Stimulated activated CD4-positive, alpha-beta T cell treated with anti-CD3 and anti-CD28 coated beads, Interleukin-4, amount 100 ng/mL, for 4 hours (primary cell): ENCODE results near the gene ACTMAP.
A peak's percentile ranks its signal among the peaks of the same experiment; 100 is the strongest.

Source experiments
- DNase-seq, 2 experiments: peaks; one replicate each; pipeline ENCODE4 v3.0.0-alpha.2; 2020

The ACTMAP gene

GRCh38 chr19:40717880-40718773 is 32.1 kb downstream of the ACTMAP start:
- peak in 1 of 2 experiments; percentile 6 for DNase-seq

GRCh38 chr19:40717325-40717879 is 32.9 kb downstream of the ACTMAP start:
- no peak for DNase-seq

DNA sequence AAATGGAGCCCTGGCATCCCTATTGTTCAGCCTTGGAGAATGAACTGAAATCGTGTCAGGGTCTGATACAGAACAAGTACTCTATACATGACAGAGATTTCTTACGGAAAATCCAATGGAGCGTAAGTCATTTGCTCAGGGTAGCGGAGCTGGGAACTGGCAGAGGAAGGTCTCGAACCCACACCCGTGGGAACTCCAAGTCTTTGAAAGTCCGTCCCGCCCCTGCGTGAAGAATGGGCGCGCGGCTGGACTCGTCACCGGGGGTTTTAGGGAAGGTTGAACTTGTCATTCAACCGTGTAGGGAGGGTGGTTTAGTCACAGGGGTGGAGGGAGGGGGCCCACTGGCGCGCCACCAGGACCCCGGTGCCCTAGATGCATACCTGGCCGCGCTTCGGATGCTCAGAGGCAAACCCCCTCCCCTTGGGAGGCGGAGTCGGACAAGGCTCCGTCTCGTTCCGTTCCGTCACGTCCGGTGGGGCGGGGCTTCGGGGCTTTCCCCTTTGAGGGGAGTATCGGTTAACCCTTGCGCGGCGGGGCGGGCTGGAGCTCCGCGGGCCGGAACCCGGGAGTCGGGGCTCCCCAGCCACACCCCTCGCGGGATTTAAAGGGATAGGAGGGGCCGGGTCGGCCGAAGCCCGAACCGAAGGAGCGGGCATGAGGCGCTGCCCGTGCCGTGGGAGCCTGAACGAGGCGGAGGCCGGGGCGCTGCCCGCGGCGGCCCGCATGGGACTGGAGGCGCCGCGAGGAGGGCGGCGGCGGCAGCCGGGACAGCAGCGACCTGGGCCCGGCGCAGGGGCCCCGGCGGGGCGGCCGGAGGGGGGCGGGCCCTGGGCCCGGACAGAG is 33.6 kb downstream of the ACTMAP start, which contains the start of the genes COQ8B and ITPKC:
COQ8B (minus strand) TSS at position 405 of the 843 bp plus-strand sequence. CDS start 2,254 bp downstream, outside the sequence.
ITPKC (plus strand) TSS at position 631 of the 843 bp plus-strand sequence; CDS start at position 655, 24 bp downstream.
- DNase-seq: peak; percentile 100

GRCh38 chr19:40716031-40716481 is 34.2 kb downstream of the ACTMAP start:
- peak; percentile 52 to 86 for DNase-seq

DNA sequence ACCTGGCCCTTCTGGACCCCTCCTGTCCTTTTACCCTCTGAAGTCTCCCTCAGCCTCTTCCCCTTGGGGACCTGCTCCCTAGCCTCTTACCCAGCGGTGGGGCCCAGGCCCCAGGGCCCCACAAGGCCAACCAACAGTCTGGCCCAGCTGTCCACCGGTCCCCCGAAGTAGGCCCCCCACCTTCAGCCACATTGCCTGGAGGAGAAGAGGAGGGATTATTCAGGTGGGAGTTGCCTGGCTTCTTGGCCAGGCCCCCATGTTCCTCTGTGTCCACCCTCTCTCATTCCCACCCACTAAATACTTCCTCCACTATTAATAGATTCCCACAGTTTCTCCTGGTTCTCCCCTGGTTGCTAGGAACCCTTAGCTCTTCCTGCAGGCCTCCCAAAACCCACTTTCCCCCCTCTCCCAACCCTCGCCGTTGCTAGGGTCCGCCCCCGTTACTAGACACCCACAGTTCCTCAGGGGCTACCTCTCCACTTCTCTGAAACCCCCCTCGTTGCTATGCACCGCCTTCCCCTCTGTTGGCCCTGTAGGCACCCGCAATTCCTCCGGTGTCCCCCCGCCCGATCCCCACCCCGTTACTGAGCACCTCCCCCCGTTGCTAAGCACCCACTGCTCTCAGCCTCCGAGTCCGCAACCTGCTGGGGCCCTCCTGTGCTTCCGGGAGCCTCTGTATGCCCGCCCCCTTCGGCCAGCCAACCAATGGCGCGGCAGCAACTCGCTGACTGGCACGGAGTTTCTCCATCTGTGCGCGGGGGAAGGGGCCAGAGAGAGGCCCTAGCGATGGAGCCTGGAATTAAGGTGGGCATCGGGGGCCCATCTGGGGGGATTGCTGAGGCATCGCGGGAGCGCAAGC is 35.6 kb downstream of the ACTMAP start:
- DNase-seq: peak; percentile 89 to 91

- no peak for DNase-seq
These were observed 36.3 kb downstream of the ACTMAP start for GRCh38 chr19:40713939-40714338.

DNA sequence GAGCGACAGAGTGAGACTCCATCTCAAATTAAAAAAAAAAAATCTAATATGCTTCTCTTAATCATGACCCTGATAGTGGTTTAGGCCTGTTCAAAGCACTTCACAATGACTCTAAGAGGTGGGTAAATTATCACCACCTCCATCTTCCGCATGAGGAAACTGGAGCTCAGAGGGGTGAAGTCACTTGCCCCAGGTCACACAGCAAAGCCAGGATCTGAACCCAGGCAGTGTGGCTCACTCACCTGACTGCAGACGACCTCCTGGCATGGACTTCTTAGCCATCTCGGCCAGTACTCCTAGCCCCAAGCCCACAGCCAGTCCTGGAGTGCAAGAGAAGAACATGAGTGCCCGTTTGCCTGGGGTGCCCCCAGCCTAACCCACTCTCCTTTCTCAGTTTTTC is 40.5 kb downstream of the ACTMAP start:
- no peak for DNase-seq

DNA sequence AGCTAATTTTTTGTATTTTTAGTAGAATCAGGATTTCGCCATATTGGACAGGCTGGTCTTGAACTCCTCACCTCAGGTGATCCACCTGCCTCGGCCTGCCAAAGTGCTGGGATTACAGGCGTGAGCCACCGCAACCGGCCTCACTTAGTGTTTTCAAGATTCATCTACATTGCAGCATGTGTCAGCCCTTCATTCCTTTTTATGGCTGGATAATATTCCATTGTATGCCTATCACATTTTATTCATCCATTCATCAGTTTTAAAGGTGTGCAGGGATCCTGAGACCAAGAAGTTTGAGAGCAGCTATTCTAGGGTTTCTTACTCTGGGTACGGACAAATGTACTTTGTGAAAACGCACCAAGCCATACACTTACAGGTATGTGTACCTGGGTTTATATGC is 42.7 kb downstream of the ACTMAP start:
- DNase-seq: no peak

DNA sequence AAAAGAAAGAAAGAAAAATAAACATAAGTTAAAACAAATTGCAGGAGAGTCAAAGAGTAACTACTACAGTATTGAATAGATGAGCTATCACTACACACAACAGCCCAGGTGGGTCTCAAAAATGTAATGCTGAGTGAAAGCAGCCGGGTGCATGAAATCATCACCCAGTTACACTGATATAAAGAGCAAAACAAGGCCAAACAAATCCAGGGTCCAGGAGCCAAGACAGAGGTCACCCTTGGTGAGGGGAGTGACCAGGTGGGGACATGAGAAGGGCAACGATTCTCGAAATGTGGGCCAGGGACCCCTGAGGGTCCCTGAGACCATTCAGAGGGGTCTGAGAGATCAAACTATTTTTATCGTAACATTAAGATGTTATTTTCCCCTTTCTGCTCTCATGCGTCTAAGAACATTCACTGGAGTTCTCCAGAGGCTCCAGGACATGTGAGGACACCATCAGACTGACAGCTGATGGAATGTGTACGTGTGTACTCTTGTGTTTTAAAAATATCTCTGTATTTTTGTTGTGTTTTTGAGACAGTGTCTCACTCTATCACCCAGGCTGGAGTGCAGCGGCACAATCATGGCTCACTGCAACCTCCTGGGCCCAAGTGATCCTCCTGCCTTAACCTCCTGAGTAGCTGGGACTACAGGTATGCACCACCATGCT is 44.2 kb downstream of the ACTMAP start:
- DNase-seq: no peak

DNA sequence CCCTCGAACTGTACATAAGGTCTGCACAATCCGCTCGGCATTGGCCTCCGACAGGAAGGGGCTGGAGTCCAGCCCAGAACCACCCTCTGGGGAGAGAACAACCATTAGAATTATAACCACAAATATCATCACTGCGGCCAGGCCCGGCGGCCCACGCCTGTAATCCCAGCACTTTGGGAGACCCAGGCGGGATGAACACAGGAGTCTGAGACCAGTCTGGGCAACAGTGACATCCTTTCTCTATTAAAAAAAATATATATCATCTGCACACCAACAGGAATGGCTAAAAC is 45.0 kb downstream of the ACTMAP start:
- DNase-seq: no peak

DNA sequence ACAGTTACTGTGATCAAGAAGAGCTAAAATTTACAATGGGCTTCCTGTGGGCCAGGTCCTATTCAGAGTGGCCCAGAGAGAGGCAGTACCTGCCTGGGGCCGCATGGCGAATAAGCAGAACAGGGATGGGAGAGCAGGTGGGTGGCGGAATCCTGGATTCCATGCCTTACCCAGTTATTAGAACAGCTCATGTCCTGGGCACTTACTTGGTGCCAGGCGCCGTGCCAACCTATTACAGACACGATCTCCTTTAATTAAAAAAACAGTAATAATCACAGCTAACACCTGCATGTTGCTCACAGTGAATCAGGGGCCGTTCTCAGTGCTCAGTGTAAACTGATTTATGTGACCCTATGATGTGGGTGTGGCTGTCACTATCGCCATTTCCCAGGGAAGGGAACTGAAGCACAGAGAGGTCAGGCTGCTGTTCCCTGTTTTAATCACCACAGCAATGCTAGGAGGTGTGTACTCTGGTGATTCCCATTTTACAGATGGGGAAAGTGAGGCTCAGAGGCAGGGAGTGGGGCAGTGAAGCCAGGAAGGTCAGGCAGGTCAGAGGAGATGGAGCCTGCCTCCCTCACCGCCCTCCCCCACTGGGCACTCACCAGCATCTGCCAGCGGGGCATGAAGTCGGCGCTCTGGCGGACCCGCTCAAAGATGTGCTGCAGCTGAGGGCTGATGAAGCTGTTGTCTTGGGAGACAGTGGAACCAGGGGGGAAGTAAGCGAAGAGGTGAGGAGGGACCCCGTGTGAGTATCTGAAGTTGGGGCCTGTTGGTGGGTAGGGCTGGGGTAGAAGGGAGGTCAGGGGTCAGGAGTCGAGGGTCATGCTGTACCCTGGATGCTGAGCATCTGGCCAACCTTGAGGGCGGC is 45.6 kb downstream of the ACTMAP start:
- DNase-seq: no peak

- no peak for DNase-seq
These were observed 47.1 kb downstream of the ACTMAP start for GRCh38 chr19:40703029-40703755.

DNA sequence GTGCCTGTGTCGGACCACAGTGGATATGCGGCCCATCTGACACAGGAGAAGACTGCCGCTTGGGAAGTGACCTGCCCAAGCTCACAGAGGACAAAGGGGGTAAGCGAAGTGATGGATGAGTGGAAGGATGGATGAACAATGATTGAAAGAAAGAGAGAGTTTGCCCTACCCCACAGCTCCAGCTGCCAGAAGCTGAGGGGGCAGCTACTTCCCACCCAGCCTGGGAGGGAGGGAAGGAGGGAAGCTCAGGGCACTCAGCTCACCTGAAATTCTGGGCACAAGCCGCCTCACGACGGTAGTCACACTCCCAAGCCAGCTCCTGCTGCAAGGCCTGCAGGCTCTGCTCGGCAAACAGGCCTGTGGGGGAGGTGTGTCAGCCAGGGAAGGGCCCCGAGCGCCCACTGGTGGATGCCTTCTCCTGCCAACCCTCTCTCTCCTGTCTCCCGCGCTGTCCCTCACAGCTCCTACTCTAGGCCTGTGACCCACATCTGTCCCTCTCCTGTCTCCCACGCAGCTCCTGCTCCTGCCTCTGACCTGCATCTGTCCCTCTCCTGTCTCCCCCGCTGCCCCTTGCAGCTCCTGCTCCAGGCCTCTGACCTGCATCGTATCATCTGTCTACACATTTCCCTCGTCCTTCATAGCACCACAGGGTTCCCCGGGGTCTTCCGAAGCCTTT is 47.8 kb downstream of the ACTMAP start:
- no peak for DNase-seq

DNA sequence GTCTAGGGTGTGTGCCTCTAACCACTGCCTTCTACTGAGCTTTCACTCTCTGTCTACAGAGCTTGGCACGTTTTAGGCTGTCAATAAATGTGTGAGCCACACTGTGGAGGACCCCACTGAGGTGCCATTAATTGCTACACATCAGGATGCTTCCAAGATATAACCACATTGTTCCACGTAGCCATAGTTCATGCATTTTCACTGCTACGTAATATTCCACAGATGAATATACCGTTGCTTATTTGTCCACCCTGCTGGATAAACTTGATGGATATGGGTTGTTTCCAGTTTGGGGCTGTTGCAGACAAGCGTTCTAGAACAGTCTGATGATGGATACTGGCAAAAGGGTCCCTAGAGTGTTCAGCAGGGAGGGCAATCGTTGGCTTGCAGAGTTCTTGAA is 48.5 kb downstream of the ACTMAP start:
- no peak for DNase-seq

- no peak for DNase-seq
These were observed 50.2 kb downstream of the ACTMAP start for GRCh38 chr19:40700083-40700482.

- no peak for DNase-seq
These were observed 53.3 kb downstream of the ACTMAP start for GRCh38 chr19:40697007-40697406.

- no peak for DNase-seq
These were observed 54.4 kb downstream of the ACTMAP start for GRCh38 chr19:40695881-40696280.

- DNase-seq: no peak
These were observed 56.4 kb downstream of the ACTMAP start for GRCh38 chr19:40693896-40694295.

- no peak for DNase-seq
These were observed 57.0 kb downstream of the ACTMAP start for GRCh38 chr19:40693150-40693788.
